ENCODE results near the gene COL5A1. TPM values are rescaled to one million over a fixed set of nuclear protein-coding genes. Genes with fewer than 3 reads are reported as not detected.

The COL5A1 gene
- total RNA-seq, 1 experiment from 2014 or later: 10.6 TPM

- Histone ChIP-seq H3K4me3 (ENCODE audit: low read length) (no peak overlapping the region), H3K9ac (ENCODE audit: low read length) (no peak overlapping the region), H4K20me1 (ENCODE audit: low read length) (no peaks in the 10 kb centered on the region), H3K4me1 (ENCODE audit: insufficient read depth, low read length) (peaks cover 12% of the 10 kb centered on the region; the same call in 1 of the 2 replicates), H3K27me3 (ENCODE audit: low read length) (no peaks in the 10 kb centered on the region), H3F3A (ENCODE audit: low read length, unreplicated experiment) (no peaks in the 10 kb centered on the region), H3K4me2 (ENCODE audit: low read length) (no peak overlapping the region), H3K27ac (ENCODE audit: low read length) (no peak overlapping the region), H2AFZ (ENCODE audit: low read length) (no peak overlapping the region), H3K9me2 (replicated peaks; ENCODE audit: low read length) (no peaks in the 10 kb centered on the region), H3K9me3 (ENCODE audit: low read length) (no peaks in the 10 kb centered on the region), H3K79me2 (ENCODE audit: low read length) (no peaks in the 10 kb centered on the region), H3K36me3 (ENCODE audit: low read depth, low read length) (no peaks in the 10 kb centered on the region)
- intact Hi-C loops (cut with micrococcal nuclease): no loop called here
- peak; percentile 7 for DNase-seq
- no peak for ATAC-seq
- ChIA-PET POLR2A (ENCODE audit: unreplicated experiment) (no interaction called here), CTCF (no interaction called here)
- no TSS peak for BruUV-seq (replicated peaks)
- TF ChIP-seq CTCF (conservative IDR thresholded peaks at IDR 0.05; ENCODE audit: low read depth, low read length) (peak; percentile 59), EZH2 (IDR thresholded peaks at IDR 0.05; ENCODE audit: low read length, unreplicated experiment) (no peak)
These were observed 18.8 kb downstream of the COL5A1 start for GRCh38 chr9:134660407-134660806.

- CTCF ChIA-PET: no interaction called here
- TF ChIP-seq CTCF (conservative IDR thresholded peaks at IDR 0.05; ENCODE audit: low read depth, low read length): no peak
- TF ChIP-seq EZH2phosphoT487 (IDR thresholded peaks at IDR 0.05; ENCODE audit: borderline replicate concordance, low read length): no peak
- TF ChIP-seq EZH2 (IDR thresholded peaks at IDR 0.05; ENCODE audit: low read length, unreplicated experiment): no peak
- Histone ChIP-seq H3K4me3 (ENCODE audit: low read length) (no peak overlapping the region), H4K20me1 (ENCODE audit: low read length) (no peaks in the 10 kb centered on the region), H3K27me3 (ENCODE audit: low read length) (no peaks in the 10 kb centered on the region), H3K36me3 (ENCODE audit: low read depth, low read length) (no peaks in the 10 kb centered on the region), H3K27ac (ENCODE audit: low read length) (no peak overlapping the region), H3K4me1 (ENCODE audit: insufficient read depth, low read length) (peaks cover 12% of the 10 kb centered on the region; the same call in 1 of the 2 replicates), H3K9me2 (replicated peaks; ENCODE audit: low read length) (no peaks in the 10 kb centered on the region), H2AFZ (ENCODE audit: low read length) (no peak overlapping the region), H3K4me2 (ENCODE audit: low read length) (no peak overlapping the region), H3K9me3 (ENCODE audit: low read length) (no peaks in the 10 kb centered on the region), H3F3A (ENCODE audit: low read length, unreplicated experiment) (no peaks in the 10 kb centered on the region), H3K9ac (ENCODE audit: low read length) (no peak overlapping the region), H3K79me2 (ENCODE audit: low read length) (no peaks in the 10 kb centered on the region)
- intact Hi-C loops (cut with micrococcal nuclease): no loop called here
- no peak for DNase-seq
- no TSS peak for BruUV-seq (replicated peaks)
- POLR2A ChIA-PET (ENCODE audit: unreplicated experiment): no interaction called here
- ATAC-seq: no peak
These were observed 19.7 kb downstream of the COL5A1 start for GRCh38 chr9:134661299-134661698.

- ATAC-seq (no peak), DNase-seq (no peak)
- Histone ChIP-seq H3K9me3 (ENCODE audit: low read length) (no peaks in the 10 kb centered on the region), H3K27me3 (ENCODE audit: low read length) (no peaks in the 10 kb centered on the region), H3F3A (ENCODE audit: low read length, unreplicated experiment) (no peaks in the 10 kb centered on the region), H3K36me3 (ENCODE audit: low read depth, low read length) (no peaks in the 10 kb centered on the region), H3K79me2 (ENCODE audit: low read length) (no peaks in the 10 kb centered on the region), H3K27ac (ENCODE audit: low read length) (no peak overlapping the region), H3K4me3 (ENCODE audit: low read length) (no peak overlapping the region), H3K9ac (ENCODE audit: low read length) (no peak overlapping the region), H3K4me2 (ENCODE audit: low read length) (no peak overlapping the region), H3K9me2 (replicated peaks; ENCODE audit: low read length) (no peaks in the 10 kb centered on the region), H2AFZ (ENCODE audit: low read length) (no peak overlapping the region), H4K20me1 (ENCODE audit: low read length) (no peaks in the 10 kb centered on the region), H3K4me1 (ENCODE audit: insufficient read depth, low read length) (peaks cover 16% of the 10 kb centered on the region; the same call in 1 of the 2 replicates)
- intact Hi-C loops (cut with micrococcal nuclease): no loop called here
- ChIA-PET POLR2A (ENCODE audit: unreplicated experiment) (interaction anchor here (0.6 kb wide), 1 partner anchor 229 kb away, joined by 4 read pairs; no protein-coding TSS in a partner anchor), CTCF (no interaction called here)
- no peak for TF ChIP-seq EZH2phosphoT487 (IDR thresholded peaks at IDR 0.05; ENCODE audit: borderline replicate concordance, low read length)
- TF ChIP-seq EZH2 (IDR thresholded peaks at IDR 0.05; ENCODE audit: low read length, unreplicated experiment): no peak
- TF ChIP-seq CTCF (conservative IDR thresholded peaks at IDR 0.05; ENCODE audit: low read depth, low read length): no peak
- BruUV-seq (replicated peaks): no TSS peak
These were observed 20.2 kb downstream of the COL5A1 start for GRCh38 chr9:134661791-134662142.
